HepG2 (cell line): ENCODE measurements around the gene ZBTB22. TPM values are rescaled to one million over a fixed set of nuclear protein-coding genes. Genes with fewer than 3 reads are reported as not detected.
A peak's percentile ranks its signal among the peaks of the same experiment; 100 is the strongest.

ENCODE experiments used
- BRF2 ChIP-seq: sonication (generic); formaldehyde crosslinking; IDR thresholded peaks from 2 replicates; pipeline ENCODE4 v1.8.1; 2022; ENCODE audit warnings: mild to moderate bottlenecking, missing genetic modification reagents
- ELK4 ChIP-seq: sonication (generic); formaldehyde crosslinking; IDR thresholded peaks from 2 replicates; pipeline ENCODE4 v1.9.0; 2021; ENCODE audit warnings: missing genetic modification reagents, borderline replicate concordance
- FOXK1 ChIP-seq: sonication (generic); formaldehyde crosslinking; IDR thresholded peaks from 2 replicates; pipeline ENCODE4 v1.4.0; 2020; ENCODE audit warnings: low read depth, missing genetic modification reagents, borderline replicate concordance
- FOXP1 ChIP-seq, 2 experiments: fragments of 450-650 bp in 1 of 2; IDR thresholded peaks; 2 replicates each; pipeline ENCODE4 v1.6.1; 2017 to 2018; ENCODE audit warnings: antibody characterized with exemption in 1 of 2
- GABPA ChIP-seq, 2 experiments: IDR thresholded peaks; 2 replicates each; pipeline ENCODE4 v1.6.1; 2011 to 2016; ENCODE audit warnings: low read depth in 2 of 2, low read length in 1 of 2, missing biosample characterization in 1 of 2, missing genetic modification characterization in 1 of 2
- GABPB1 ChIP-seq: IDR thresholded peaks from 2 replicates; pipeline ENCODE4 v1.6.1; 2016; ENCODE audit warnings: mild to moderate bottlenecking, missing genetic modification reagents, moderate library complexity, missing compliant biosample characterization
- KAT7 ChIP-seq: IDR thresholded peaks from 2 replicates; pipeline ENCODE4 v1.6.1; 2018; ENCODE audit warnings: borderline replicate concordance, missing compliant biosample characterization
- KAT8 ChIP-seq: IDR thresholded peaks from 2 replicates; pipeline ENCODE4 v1.6.1; 2016; ENCODE audit warnings: missing genetic modification reagents, missing compliant biosample characterization
- KDM5A ChIP-seq: fragments of 200-600 bp; sonication (generic); IDR thresholded peaks from 2 replicates; pipeline ENCODE4 v1.7.0; 2018; ENCODE audit warnings: antibody characterized with exemption, mild to moderate bottlenecking, low read length, borderline replicate concordance
- MAX ChIP-seq: IDR thresholded peaks from 2 replicates; pipeline ENCODE4 v1.6.1; 2012; ENCODE audit warnings: inconsistent platforms
- MED1 ChIP-seq: sonication (generic); formaldehyde crosslinking; IDR thresholded peaks from 2 replicates; pipeline ENCODE4 v1.4.0; 2020; ENCODE audit warnings: missing genetic modification reagents
- MTA3 ChIP-seq: sonication (generic); formaldehyde crosslinking; IDR thresholded peaks from 2 replicates; pipeline ENCODE4 v1.4.0; 2020; ENCODE audit warnings: missing genetic modification reagents
- PPARG ChIP-seq: conservative IDR thresholded peaks from 2 replicates; pipeline ENCODE4 v1.6.1; 2016; ENCODE audit warnings: missing biosample characterization, missing genetic modification reagents
- RARA ChIP-seq: IDR thresholded peaks from 2 replicates; pipeline ENCODE4 v1.6.1; 2016; ENCODE audit warnings: missing genetic modification reagents, missing compliant biosample characterization
- SAFB2 ChIP-seq: sonication (generic); formaldehyde crosslinking; IDR thresholded peaks from 2 replicates; pipeline ENCODE4 v1.5.1; 2020; ENCODE audit warnings: missing genetic modification reagents, low read depth, mild to moderate bottlenecking, borderline replicate concordance
- SMC3 ChIP-seq: IDR thresholded peaks from 2 replicates; pipeline ENCODE4 v1.6.1; 2011; ENCODE audit warnings: low read length, improper control_type of control experiment
- TAF15 ChIP-seq: fragments of 200-400 bp; formaldehyde crosslinking; IDR thresholded peaks from one replicate; pipeline ENCODE4 v1.6.1; 2018; ENCODE audit warnings: mild to moderate bottlenecking, low read depth, low read length; ENCODE audit not compliant: poor library complexity, severe bottlenecking
- THAP7 ChIP-seq: sonication (generic); formaldehyde crosslinking; IDR thresholded peaks from 2 replicates; pipeline ENCODE4 v1.8.1; 2023; ENCODE audit warnings: mild to moderate bottlenecking, missing genetic modification reagents
- ZBTB14 ChIP-seq: sonication (generic); formaldehyde crosslinking; IDR thresholded peaks from 2 replicates; pipeline ENCODE4 v1.4.0; 2020; ENCODE audit warnings: missing genetic modification reagents
- ZFP90 ChIP-seq: sonication (generic); formaldehyde crosslinking; IDR thresholded peaks from 2 replicates; pipeline ENCODE4 v1.8.0; 2022; ENCODE audit warnings: missing genetic modification reagents, mild to moderate bottlenecking, inconsistent platforms, borderline replicate concordance
- ZHX1 ChIP-seq: sonication (generic); formaldehyde crosslinking; IDR thresholded peaks from 2 replicates; pipeline ENCODE4 v1.8.1; 2022; ENCODE audit warnings: low read depth, mild to moderate bottlenecking, missing genetic modification reagents
- ZNF235 ChIP-seq: sonication (generic); formaldehyde crosslinking; IDR thresholded peaks from 2 replicates; pipeline ENCODE4 v1.8.1; 2023; ENCODE audit warnings: mild to moderate bottlenecking, missing genetic modification reagents, borderline replicate concordance
- ZNF335 ChIP-seq: sonication (generic); formaldehyde crosslinking; IDR thresholded peaks from 2 replicates; pipeline ENCODE4 v1.4.0; 2020; ENCODE audit warnings: missing genetic modification reagents
- ZNF543 ChIP-seq: sonication (generic); formaldehyde crosslinking; IDR thresholded peaks from 2 replicates; pipeline ENCODE4 v1.4.0; 2020; ENCODE audit warnings: mild to moderate bottlenecking, missing genetic modification reagents
- polyA plus RNA-seq, 8 experiments: library from polyadenylated mRNA; depleted of rRNA in 3 of 8; stranded (reverse) in 7 of 8; unstranded in 1 of 8; fragments of >200 nt; fragmentation: Illumina TruSeq in 4 of 8; extraction: Trizol in 4 of 8; gene quantifications; 2 replicates each; pipeline versions ENCODE4 v1.2.1 to v1.2.3, GENCODE V29; 2011 to 2016; ENCODE audit warnings: low read depth in 4 of 8, missing spikeins in 1 of 8, mixed read lengths in 1 of 8; ENCODE audit not compliant: insufficient read depth in 1 of 8
- total RNA-seq, 5 experiments: library from RNA; depleted of rRNA; stranded (reverse); fragments of >200 nt; fragmentation: Illumina TruSeq; extraction: Trizol; gene quantifications; 2 replicates each; pipeline ENCODE4 v1.2.3, GENCODE V29; 2016; ENCODE audit warnings: low read depth in 1 of 5

ZBTB22 gene
- total and polyA plus RNA-seq, 2 of the 13 experiments (the other 11 are each of a cell fraction or from before 2014, with no cell fraction given), result 8.0 to 10.6 TPM

- no peak for TF ChIP-seq BRF2
- TF ChIP-seq THAP7, result no peak
- 0 out of 2 replicates have a peak, but pooled peaks have one; percentile 17 for TF ChIP-seq FOXK1 (CRISPR knock-in tag)
- TF ChIP-seq RARA (CRISPR knock-in tag), result peak; percentile 40; the same call in 1 of the 2 replicates
- TF ChIP-seq FOXP1 (IDR thresholded peaks at IDR 0.05), result no peak
- TF ChIP-seq FOXP1 (CRISPR knock-in tag; IDR thresholded peaks at IDR 0.05), result no peak
- no peak; the same call in 1 of the 2 replicates for TF ChIP-seq GABPB1
- TF ChIP-seq ZBTB14 (CRISPR knock-in tag), result no peak
- no peak for TF ChIP-seq ZNF235 (CRISPR knock-in tag)
- no peak for TF ChIP-seq ZNF543 (CRISPR knock-in tag)
- TF ChIP-seq GABPA (IDR thresholded peaks at IDR 0.05; ENCODE audit: low read depth, low read length), result no peak
- TF ChIP-seq GABPA (CRISPR knock-in tag; IDR thresholded peaks at IDR 0.05; ENCODE audit: low read depth), result peak; percentile 42; the same call in 1 of the 2 replicates
- no peak for TF ChIP-seq ZHX1
- TF ChIP-seq TAF15, result no peak
- no peak for TF ChIP-seq SMC3
- TF ChIP-seq ELK4 (CRISPR knock-in tag), result no peak
- 0 out of 2 replicates have a peak, but pooled peaks have one; percentile 9 for TF ChIP-seq ZFP90 (CRISPR knock-in tag)
- peak; percentile 52 for TF ChIP-seq MAX
- TF ChIP-seq MED1 (CRISPR knock-in tag), result 0 out of 2 replicates have a peak, but pooled peaks have one; percentile 23
- TF ChIP-seq PPARG (CRISPR knock-in tag), result peak; percentile 37; the same call in 1 of the 2 replicates
- no peak; the same call in 1 of the 2 replicates for TF ChIP-seq KDM5A
- no peak for TF ChIP-seq KAT8 (CRISPR knock-in tag)
- peak; percentile 8; the same call in 1 of the 2 replicates for TF ChIP-seq ZNF335 (CRISPR knock-in tag)
- no peak for TF ChIP-seq KAT7 (CRISPR knock-in tag)
- no peak for TF ChIP-seq SAFB2 (CRISPR knock-in tag)
- no peak for TF ChIP-seq MTA3 (CRISPR knock-in tag)
These were observed 3.0 kb downstream of the ZBTB22 start (continued) for GRCh38 chr6:33314515-33314942.
